ENCODE data around the gene KCNN3. TPM values are rescaled to one million over a fixed set of nuclear protein-coding genes. Genes with fewer than 3 reads are reported as not detected.

Gene KCNN3
- total RNA-seq, 5 donors from 2014 or later (not counting 1 experiment from before 2014, with no cell fraction given) = 0.03 to 0.23 (median 0.18) TPM

DNA sequence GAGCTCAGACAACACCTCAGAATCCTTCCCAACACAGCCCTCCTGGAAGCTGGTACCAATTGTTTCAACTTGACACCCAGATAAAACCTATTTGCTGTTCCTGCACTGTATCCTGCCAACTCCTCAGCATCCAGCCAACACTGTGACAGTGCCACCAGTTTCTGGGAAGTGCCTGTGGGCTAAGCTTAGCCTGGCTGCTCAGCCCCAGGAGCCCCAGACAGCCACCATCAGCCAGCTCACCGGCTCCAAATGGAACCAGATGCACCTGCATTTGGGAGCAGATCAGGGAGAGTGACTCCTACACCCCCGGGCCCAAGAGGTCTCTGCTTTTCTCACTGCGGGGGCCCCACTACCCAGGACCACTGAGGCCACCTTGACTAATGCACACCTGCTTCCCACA is 24.9 kb downstream of the KCNN3 start:
- Histone ChIP-seq H3K4me3 (ENCODE audit: control insufficient read depth in 1 of 2, extremely low read depth in 1 of 2, low read length in 1 of 2) (no peak overlapping the region), H3K4me1 (ENCODE audit: control insufficient read depth in 1 of 2, extremely low read depth in 1 of 2, insufficient read depth in 2 of 2, low read length in 2 of 2) (no peaks in the 10 kb centered on the region), H3K27me3 (replicated peaks in 1 of 2; ENCODE audit: control insufficient read depth in 2 of 2, extremely low read depth in 1 of 2, insufficient read depth in 2 of 2, low read length in 1 of 2) (peaks cover 0 to 18% of the 10 kb centered on the region in 2 experiments), H3K27ac (ENCODE audit: low read length) (no peak overlapping the region), H3K36me3 (ENCODE audit: control insufficient read depth in 2 of 2, extremely low read depth in 1 of 2, insufficient read depth in 1 of 2, low read length in 1 of 2) (no peaks in the 10 kb centered on the region), H3K9me3 (no peaks in the 10 kb centered on the region)
- Mint-ChIP-seq H3K9me3 (no peaks in the 10 kb centered on the region), H3K27ac (no peak overlapping the region), H3K27me3 (no peaks in the 10 kb centered on the region), H3K36me3 (no peaks in the 10 kb centered on the region), H3K4me3 (no peak overlapping the region), H3K4me1 (no peaks in the 10 kb centered on the region)
- POLR2A ChIA-PET = no interaction called here
- ATAC-seq (replicated peaks in 1 of 4) (no peak), DNase-seq (no peak)
- WGBS (ENCODE audit: insufficient coverage) = 73% methylated on average over 2 of the region's 3 CpGs
- CTCF ChIA-PET = no interaction called here

DNA sequence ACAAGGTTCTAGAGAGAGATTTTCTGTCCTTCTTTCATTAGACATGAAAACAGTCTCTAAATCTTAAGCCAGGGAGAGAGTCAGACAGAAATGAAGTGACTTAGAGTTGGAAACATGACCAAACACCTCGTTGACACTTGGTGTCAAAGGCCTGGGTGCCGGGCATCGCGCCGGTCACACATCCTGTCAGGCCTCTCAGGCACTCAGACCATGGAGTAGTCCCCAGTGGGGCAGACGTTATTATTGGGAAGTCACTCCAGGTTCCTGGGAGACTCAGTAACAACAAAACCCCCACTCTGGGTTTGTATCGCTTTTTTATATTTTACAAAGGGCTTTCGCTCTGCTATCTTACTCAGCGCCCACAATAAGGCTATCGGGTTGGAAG is 25.8 kb downstream of the KCNN3 start:
- H3K27ac ChIP-seq (ENCODE audit: low read length) = no peak overlapping the region
- no peak overlapping the region for H3K27ac Mint-ChIP-seq
- no peak for ATAC-seq (replicated peaks in 1 of 4)
- H3K36me3 ChIP-seq (ENCODE audit: control insufficient read depth in 2 of 2, extremely low read depth in 1 of 2, insufficient read depth in 1 of 2, low read length in 1 of 2) = no peaks in the 10 kb centered on the region
- ChIA-PET CTCF (no interaction called here), POLR2A (no interaction called here)
- no peak for DNase-seq
- H3K9me3 ChIP-seq = no peaks in the 10 kb centered on the region
- no peak overlapping the region for H3K4me3 ChIP-seq (ENCODE audit: control insufficient read depth in 1 of 2, extremely low read depth in 1 of 2, low read length in 1 of 2)
- H3K9me3 Mint-ChIP-seq = no peaks in the 10 kb centered on the region
- no peaks in the 10 kb centered on the region for H3K4me1 ChIP-seq (ENCODE audit: control insufficient read depth in 1 of 2, extremely low read depth in 1 of 2, insufficient read depth in 2 of 2, low read length in 2 of 2)
- no peak overlapping the region for H3K4me3 Mint-ChIP-seq
- no peaks in the 10 kb centered on the region for H3K36me3 Mint-ChIP-seq
- H3K4me1 Mint-ChIP-seq = no peaks in the 10 kb centered on the region
- H3K27me3 Mint-ChIP-seq = no peaks in the 10 kb centered on the region
- 83% methylated on average over 1 of the region's 10 CpGs for WGBS (ENCODE audit: insufficient coverage)
- peaks cover 0 to 24% of the 10 kb centered on the region in 2 experiments for H3K27me3 ChIP-seq (replicated peaks in 1 of 2; ENCODE audit: control insufficient read depth in 2 of 2, extremely low read depth in 1 of 2, insufficient read depth in 2 of 2, low read length in 1 of 2)

DNA sequence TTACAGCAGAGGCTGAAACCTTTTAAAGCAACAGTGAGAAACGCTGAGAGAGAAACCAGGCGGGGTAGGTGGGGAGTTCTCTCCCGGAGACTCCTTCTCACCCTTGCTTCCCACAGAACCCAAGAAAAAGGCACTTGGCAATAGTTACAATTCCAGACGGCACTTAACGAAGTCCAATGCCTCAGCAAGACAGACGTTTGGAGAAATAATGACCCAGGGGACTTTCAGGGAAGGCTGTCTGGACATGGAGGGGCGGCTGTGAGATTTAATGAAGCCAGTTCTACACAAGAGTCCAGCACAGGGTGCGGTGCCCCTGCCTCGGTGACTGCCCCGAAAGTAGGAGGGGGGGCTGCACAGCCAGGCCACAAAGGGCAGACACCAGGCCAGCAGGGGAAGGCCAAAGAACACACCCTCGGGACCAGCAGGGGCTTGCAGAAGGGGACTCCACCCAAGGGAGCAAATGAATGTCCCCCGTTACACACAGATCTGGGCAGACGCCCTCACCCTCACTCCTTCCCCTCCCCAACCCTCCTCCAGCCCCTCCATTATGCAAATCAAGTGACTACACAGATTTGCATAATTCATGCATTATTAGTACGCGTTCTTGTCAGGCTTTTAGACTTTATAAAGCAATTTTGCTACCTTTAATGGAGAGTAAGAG is 26.3 kb downstream of the KCNN3 start:
- ChIA-PET CTCF (no interaction called here), POLR2A (no interaction called here)
- Mint-ChIP-seq H3K9me3 (no peaks in the 10 kb centered on the region), H3K27me3 (no peaks in the 10 kb centered on the region), H3K36me3 (no peaks in the 10 kb centered on the region), H3K27ac (no peak overlapping the region), H3K4me3 (no peak overlapping the region), H3K4me1 (no peaks in the 10 kb centered on the region)
- DNase-seq (no peak), ATAC-seq (replicated peaks in 1 of 4) (no peak)
- no peaks in the 10 kb centered on the region for H3K4me1 ChIP-seq (ENCODE audit: control insufficient read depth in 1 of 2, extremely low read depth in 1 of 2, insufficient read depth in 2 of 2, low read length in 2 of 2)
- no peak overlapping the region for H3K27ac ChIP-seq (ENCODE audit: low read length)
- 74% methylated on average over 9 of the region's 15 CpGs for WGBS (ENCODE audit: insufficient coverage)
- H3K27me3 ChIP-seq (replicated peaks in 1 of 2; ENCODE audit: control insufficient read depth in 2 of 2, extremely low read depth in 1 of 2, insufficient read depth in 2 of 2, low read length in 1 of 2) = peaks cover 0 to 23% of the 10 kb centered on the region in 2 experiments
- H3K9me3 ChIP-seq = no peaks in the 10 kb centered on the region
- H3K36me3 ChIP-seq (ENCODE audit: control insufficient read depth in 2 of 2, extremely low read depth in 1 of 2, insufficient read depth in 1 of 2, low read length in 1 of 2) = no peaks in the 10 kb centered on the region
- H3K4me3 ChIP-seq (ENCODE audit: control insufficient read depth in 1 of 2, extremely low read depth in 1 of 2, low read length in 1 of 2) = no peak overlapping the region

DNA sequence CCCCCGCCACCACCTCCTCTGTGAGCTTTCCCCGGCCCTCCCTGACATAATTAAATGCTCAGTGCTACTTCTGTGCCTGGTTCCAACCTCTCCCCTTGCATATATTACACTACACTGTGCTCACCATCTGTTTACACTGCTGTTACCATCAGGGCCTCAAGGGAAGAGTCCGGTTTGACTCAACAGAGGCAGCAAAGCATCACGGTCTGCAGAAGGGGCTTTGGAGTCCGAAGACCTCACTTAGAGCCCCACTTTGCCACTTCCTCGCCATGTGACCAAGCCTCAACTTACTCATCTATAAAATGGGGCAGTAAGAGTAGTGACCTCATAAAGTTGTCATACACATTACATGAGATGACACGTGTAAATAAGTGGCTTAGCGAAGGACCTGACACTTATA is 27.4 kb downstream of the KCNN3 start:
- POLR2A ChIA-PET = no interaction called here
- WGBS (ENCODE audit: insufficient coverage) = no CpG with 5 or more reads among the region's 8 CpGs
- CTCF ChIA-PET = interaction anchor here in 1 of 2 donors (0.6 kb wide), 1 partner anchor 411 kb away, joined by 4 read pairs; no protein-coding TSS in a partner anchor

DNA sequence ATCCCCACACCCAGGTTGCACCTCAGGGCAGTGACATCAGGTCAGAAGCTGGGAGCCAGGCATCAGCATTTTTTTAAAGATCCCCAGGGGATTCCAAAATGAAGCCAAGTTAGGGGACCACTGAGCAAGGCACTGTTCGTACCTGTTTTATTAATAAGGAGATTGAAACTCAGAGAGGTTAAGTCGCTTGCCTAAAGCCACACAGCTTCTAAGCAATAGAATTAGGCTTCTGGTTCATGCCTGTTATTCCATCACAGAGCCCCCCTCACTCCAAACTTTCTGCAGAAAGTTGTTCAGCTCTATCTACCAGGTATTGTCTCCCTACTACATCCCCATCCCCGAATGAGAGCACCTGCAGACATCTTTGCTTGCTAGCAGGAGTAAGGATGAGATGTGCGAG is 28.7 kb downstream of the KCNN3 start:
- Histone ChIP-seq H3K9me3 (no peaks in the 10 kb centered on the region), H3K27me3 (replicated peaks in 1 of 2; ENCODE audit: control insufficient read depth in 2 of 2, extremely low read depth in 1 of 2, insufficient read depth in 2 of 2, low read length in 1 of 2) (peaks cover 0 to 35% of the 10 kb centered on the region in 2 experiments), H3K27ac (ENCODE audit: low read length) (no peak overlapping the region), H3K36me3 (ENCODE audit: control insufficient read depth in 2 of 2, extremely low read depth in 1 of 2, insufficient read depth in 1 of 2, low read length in 1 of 2) (no peaks in the 10 kb centered on the region), H3K4me3 (ENCODE audit: control insufficient read depth in 1 of 2, extremely low read depth in 1 of 2, low read length in 1 of 2) (no peak overlapping the region), H3K4me1 (ENCODE audit: control insufficient read depth in 1 of 2, extremely low read depth in 1 of 2, insufficient read depth in 2 of 2, low read length in 2 of 2) (no peaks in the 10 kb centered on the region)
- no peaks in the 10 kb centered on the region for H3K4me1 Mint-ChIP-seq
- ChIA-PET CTCF (interaction anchor here in 1 of 2 donors (0.6 kb wide), 1 partner anchor 368 kb away, joined by 3 read pairs; no protein-coding TSS in a partner anchor), POLR2A (no interaction called here)
- H3K27me3 Mint-ChIP-seq = peaks cover 0 to 6% of the 10 kb centered on the region in 2 donors
- 100% methylated on average over 1 of the region's 4 CpGs for WGBS (ENCODE audit: insufficient coverage)
- H3K9me3 Mint-ChIP-seq = no peaks in the 10 kb centered on the region
- no peaks in the 10 kb centered on the region for H3K36me3 Mint-ChIP-seq
- DNase-seq (no peak), ATAC-seq (replicated peaks in 1 of 4) (no peak)
- H3K4me3 Mint-ChIP-seq = no peak overlapping the region
- no peak overlapping the region for H3K27ac Mint-ChIP-seq

More for the DNA sequence above, 27.4 kb downstream of the KCNN3 start:
- no peak overlapping the region for H3K4me3 Mint-ChIP-seq
- H3K9me3 ChIP-seq = no peaks in the 10 kb centered on the region
- no peak overlapping the region for H3K4me3 ChIP-seq (ENCODE audit: control insufficient read depth in 1 of 2, extremely low read depth in 1 of 2, low read length in 1 of 2)
- no peaks in the 10 kb centered on the region for H3K9me3 Mint-ChIP-seq
- DNase-seq (no peak), ATAC-seq (replicated peaks in 1 of 4) (no peak)
- no peak overlapping the region for H3K27ac ChIP-seq (ENCODE audit: low read length)
- no peak overlapping the region for H3K27ac Mint-ChIP-seq
- peaks cover 0 to 27% of the 10 kb centered on the region in 2 experiments for H3K27me3 ChIP-seq (replicated peaks in 1 of 2; ENCODE audit: control insufficient read depth in 2 of 2, extremely low read depth in 1 of 2, insufficient read depth in 2 of 2, low read length in 1 of 2)
- no peaks in the 10 kb centered on the region for H3K36me3 Mint-ChIP-seq
- H3K4me1 ChIP-seq (ENCODE audit: control insufficient read depth in 1 of 2, extremely low read depth in 1 of 2, insufficient read depth in 2 of 2, low read length in 2 of 2) = no peaks in the 10 kb centered on the region
- H3K27me3 Mint-ChIP-seq = peaks cover 0 to 2% of the 10 kb centered on the region in 2 donors
- H3K36me3 ChIP-seq (ENCODE audit: control insufficient read depth in 2 of 2, extremely low read depth in 1 of 2, insufficient read depth in 1 of 2, low read length in 1 of 2) = no peaks in the 10 kb centered on the region
- no peaks in the 10 kb centered on the region for H3K4me1 Mint-ChIP-seq

DNA sequence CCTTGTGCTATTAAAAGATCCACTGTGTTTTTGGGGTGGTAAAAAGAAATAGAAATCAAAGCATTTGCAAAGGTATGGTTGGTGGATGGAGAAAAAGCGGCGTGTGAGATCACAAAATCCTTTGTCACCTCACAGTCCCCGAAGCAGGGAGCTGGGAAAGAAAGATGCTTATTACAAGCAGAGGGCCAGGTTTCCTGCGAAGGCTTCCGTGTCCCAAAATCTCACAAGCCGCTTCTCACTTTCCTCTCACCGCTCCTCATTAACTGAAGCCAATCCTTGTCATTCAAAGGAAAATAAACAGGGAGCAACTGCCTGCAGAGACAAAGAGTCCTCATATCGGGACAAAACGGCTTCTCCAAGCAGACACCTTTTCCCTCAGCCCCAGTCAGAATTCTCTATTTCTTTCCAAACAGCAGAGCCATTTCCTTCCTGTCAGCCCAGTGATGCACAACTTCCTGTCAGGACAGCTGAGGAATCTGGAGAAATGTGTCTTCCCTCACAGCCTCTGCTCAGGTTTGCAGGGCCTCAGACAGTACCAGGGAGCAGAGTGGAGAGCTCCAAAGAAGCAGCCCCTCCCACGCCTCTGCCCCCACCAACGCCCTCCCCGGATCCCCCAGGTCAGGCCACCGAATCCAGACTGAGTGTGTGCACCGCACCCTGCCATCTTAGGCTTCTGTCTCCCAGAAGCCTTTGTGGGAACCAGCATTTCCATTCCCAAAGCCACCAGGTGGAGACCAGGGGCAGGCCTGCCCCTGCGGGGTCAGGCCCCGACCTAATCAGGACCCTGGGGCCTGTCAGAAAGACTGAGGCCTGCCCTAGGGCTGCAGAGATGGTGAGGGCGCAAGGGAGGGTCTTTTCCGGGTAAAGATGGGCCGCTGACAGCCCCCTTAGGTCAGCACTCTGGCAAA is 29.6 kb downstream of the KCNN3 start:
- POLR2A ChIA-PET = no interaction called here
- H3K36me3 Mint-ChIP-seq = no peaks in the 10 kb centered on the region
- H3K9me3 ChIP-seq = no peaks in the 10 kb centered on the region
- peaks cover 0 to 9% of the 10 kb centered on the region in 2 donors for H3K27me3 Mint-ChIP-seq
- no peak overlapping the region for H3K4me3 ChIP-seq (ENCODE audit: control insufficient read depth in 1 of 2, extremely low read depth in 1 of 2, low read length in 1 of 2)
- peaks cover 0 to 35% of the 10 kb centered on the region in 2 experiments for H3K27me3 ChIP-seq (replicated peaks in 1 of 2; ENCODE audit: control insufficient read depth in 2 of 2, extremely low read depth in 1 of 2, insufficient read depth in 2 of 2, low read length in 1 of 2)
- no peak for ATAC-seq (replicated peaks in 1 of 4)
- H3K9me3 Mint-ChIP-seq = no peaks in the 10 kb centered on the region
- no peak overlapping the region for H3K4me3 Mint-ChIP-seq
- no peak overlapping the region for H3K27ac ChIP-seq (ENCODE audit: low read length)
- no peak for DNase-seq
- no peaks in the 10 kb centered on the region for H3K4me1 Mint-ChIP-seq
- no peaks in the 10 kb centered on the region for H3K36me3 ChIP-seq (ENCODE audit: control insufficient read depth in 2 of 2, extremely low read depth in 1 of 2, insufficient read depth in 1 of 2, low read length in 1 of 2)
- H3K4me1 ChIP-seq (ENCODE audit: control insufficient read depth in 1 of 2, extremely low read depth in 1 of 2, insufficient read depth in 2 of 2, low read length in 2 of 2) = no peaks in the 10 kb centered on the region
- CTCF ChIA-PET = no interaction called here
- H3K27ac Mint-ChIP-seq = no peak overlapping the region
- 89% methylated on average over 13 of the region's 19 CpGs for WGBS (ENCODE audit: insufficient coverage)
